Neuronal stem cell (in vitro differentiated cells): ENCODE data around the gene CLN6.

Experiments used
- DNase-seq: peaks from one replicate; pipeline ENCODE4 v3.0.0-alpha.2; 2013; ENCODE audit warnings: low spot score
- H2AFZ ChIP-seq: one replicate; pipeline ENCODE4 v1.6.1; 2013; ENCODE audit warnings: mild to moderate bottlenecking, low read length, inconsistent platforms
- H2AK5ac ChIP-seq: 2 replicates; pipeline ENCODE4 v1.6.1; 2013; ENCODE audit warnings: low read depth, mild to moderate bottlenecking, inconsistent platforms, low read length, moderate library complexity, mixed read lengths
- H2BK120ac ChIP-seq: 2 replicates; pipeline ENCODE4 v1.6.1; 2013; ENCODE audit warnings: low read depth, mild to moderate bottlenecking, inconsistent platforms, low read length, moderate library complexity, mixed read lengths
- H2BK12ac ChIP-seq: one replicate; pipeline ENCODE4 v1.6.1; 2013; ENCODE audit warnings: low read length, inconsistent platforms
- H2BK15ac ChIP-seq: 2 replicates; pipeline ENCODE4 v1.6.1; 2013; ENCODE audit warnings: mild to moderate bottlenecking, low read length, inconsistent platforms, mixed read lengths
- H2BK5ac ChIP-seq: one replicate; pipeline ENCODE4 v1.6.1; 2013; ENCODE audit warnings: inconsistent platforms, mild to moderate bottlenecking, low read length, moderate library complexity
- H3K14ac ChIP-seq: one replicate; pipeline ENCODE4 v1.6.1; 2013; ENCODE audit warnings: low read length, inconsistent platforms
- H3K18ac ChIP-seq: 2 replicates; pipeline ENCODE4 v1.6.1; 2013; ENCODE audit warnings: low read length, inconsistent platforms
- H3K23ac ChIP-seq: 2 replicates; pipeline ENCODE4 v1.6.1; 2013; ENCODE audit warnings: low read depth, mild to moderate bottlenecking, mixed read lengths, low read length, inconsistent platforms; ENCODE audit not compliant: poor library complexity
- H3K27ac ChIP-seq: replicated peaks from 3 replicates; pipeline ENCODE4 v1.5.1; 2013; ENCODE audit warnings: low read length, inconsistent platforms
- H3K27me3 ChIP-seq, 3 experiments: 2 replicates each; pipeline ENCODE4 v1.6.1; 2013; ENCODE audit warnings: low read length in 3 of 3, mild to moderate bottlenecking in 2 of 3, inconsistent platforms in 1 of 3, low read depth in 1 of 3, mixed read lengths in 1 of 3, moderate library complexity in 1 of 3; ENCODE audit not compliant: control insufficient read depth in 3 of 3, insufficient read depth in 3 of 3
- H3K36me3 ChIP-seq, 2 donors: replicated peaks in 1 of 2; 2 replicates each; pipeline ENCODE4 v1.6.1; 2013; ENCODE audit warnings: low read length in 2 of 2; ENCODE audit not compliant: control insufficient read depth in 2 of 2, insufficient read depth in 2 of 2
- H3K4ac ChIP-seq: 2 replicates; pipeline ENCODE4 v1.6.1; 2013; ENCODE audit warnings: inconsistent platforms, mild to moderate bottlenecking, low read length, moderate library complexity
- H3K4me1 ChIP-seq, 2 donors: 1 replicate in 1 of 2; 2 replicates in 1 of 2; pipeline ENCODE4 v1.6.1; 2013; ENCODE audit warnings: low read length in 2 of 2, low read depth in 1 of 2; ENCODE audit not compliant: control insufficient read depth in 2 of 2, insufficient read depth in 1 of 2
- H3K4me2 ChIP-seq: one replicate; pipeline ENCODE4 v1.6.1; 2013; ENCODE audit warnings: mild to moderate bottlenecking, low read length, inconsistent platforms; ENCODE audit not compliant: insufficient read depth, poor library complexity, severe bottlenecking
- H3K4me3 ChIP-seq, 2 donors: 2 replicates each; pipeline ENCODE4 v1.5.1; 2013; ENCODE audit warnings: low read length in 2 of 2, mild to moderate bottlenecking in 2 of 2, inconsistent platforms in 1 of 2, moderate library complexity in 1 of 2
- H3K79me1 ChIP-seq: one replicate; pipeline ENCODE4 v1.6.1; 2013; ENCODE audit warnings: low read depth, mild to moderate bottlenecking, inconsistent platforms, low read length, moderate library complexity
- H3K9ac ChIP-seq: one replicate; pipeline ENCODE4 v1.6.1; 2013; ENCODE audit warnings: mild to moderate bottlenecking, low read depth, low read length, inconsistent platforms; ENCODE audit not compliant: poor library complexity
- H3K9me3 ChIP-seq, 2 donors: replicated peaks in 1 of 2; 2 replicates each; pipeline versions ENCODE3 to v1.6.1; 2013; ENCODE audit warnings: low read length in 2 of 2, mild to moderate bottlenecking in 2 of 2, inconsistent platforms in 1 of 2, low read depth in 1 of 2, mixed read lengths in 1 of 2, moderate library complexity in 1 of 2; ENCODE audit not compliant: control insufficient read depth in 2 of 2, insufficient read depth in 1 of 2
- H4K8ac ChIP-seq: one replicate; pipeline ENCODE4 v1.6.1; 2013; ENCODE audit warnings: low read depth, mild to moderate bottlenecking, inconsistent platforms, low read length, moderate library complexity
- H4K91ac ChIP-seq: one replicate; pipeline ENCODE4 v1.6.1; 2013; ENCODE audit warnings: low read length, low read depth, mild to moderate bottlenecking, inconsistent platforms; ENCODE audit not compliant: poor library complexity
- WGBS, 2 donors: extraction: QIAGEN DNeasy Blood & Tissue Kit; methylation state at CpG; one replicate each; pipeline ENCODE4 v1.1.7; 2013; ENCODE audit warnings: missing lambda C conversion rate in 2 of 2, mixed read lengths in 1 of 2; ENCODE audit not compliant: insufficient read length in 2 of 2, insufficient replicate concordance in 1 of 2; ENCODE audit errors: extremely low coverage in 2 of 2; 5-methylcytosine and 5-hydroxymethylcytosine counted together

The CLN6 gene

DNA sequence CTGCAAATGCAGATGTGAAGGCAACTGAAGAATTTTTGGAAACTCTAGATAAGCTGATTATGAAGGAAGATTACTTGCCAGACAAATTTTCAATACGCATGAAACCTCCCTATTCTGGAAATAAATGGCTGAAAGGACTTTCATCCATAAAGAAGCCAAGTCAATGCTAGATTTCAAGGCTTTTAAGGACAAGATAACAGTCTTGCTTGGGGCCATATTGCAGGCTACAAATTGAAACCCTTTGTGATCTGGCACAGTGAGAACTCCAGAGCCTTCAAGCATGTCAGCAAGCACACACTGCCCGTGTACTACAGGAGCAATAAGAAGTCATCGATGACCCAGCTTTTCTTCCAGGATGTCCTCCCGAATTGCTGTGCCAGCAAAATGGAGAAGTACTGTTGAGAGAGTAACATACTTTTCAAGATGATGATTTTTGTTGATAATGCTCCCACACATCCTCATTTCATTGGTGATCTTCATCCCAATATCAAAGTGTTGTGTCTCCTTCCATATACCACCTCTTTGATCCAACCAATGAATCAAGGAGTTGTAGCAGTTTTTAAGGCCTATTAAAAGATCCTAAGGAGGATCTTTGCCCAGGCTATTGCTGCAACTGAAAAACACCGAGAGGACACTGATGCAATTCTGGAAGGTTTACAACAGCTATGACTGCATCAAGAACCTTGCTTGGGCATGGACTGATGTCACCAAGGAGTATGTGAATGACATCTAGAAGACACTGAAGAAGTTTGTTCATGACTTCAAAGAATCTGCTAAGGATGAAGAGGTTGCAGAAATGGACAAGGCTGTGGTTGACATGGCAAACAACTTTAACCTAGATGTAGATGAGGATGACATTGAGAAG, 44.7 kb downstream of the CLN6 start:
- Histone ChIP-seq H3K27ac (no peak overlapping the region), H4K8ac (no peak overlapping the region), H3K36me3 (peaks cover 23 to 98% of the 10 kb centered on the region in 2 donors)

GRCh38 chr15:68183616-68184315, 45.8 kb downstream of the CLN6 start:
- H3K9ac ChIP-seq: no peak overlapping the region
- no peak overlapping the region for H4K91ac ChIP-seq
- no peaks in the 10 kb centered on the region for H3K4me1 ChIP-seq
- peaks cover 23 to 95% of the 10 kb centered on the region in 2 donors for H3K36me3 ChIP-seq
- no peak overlapping the region for H2BK5ac ChIP-seq
- no peaks in the 10 kb centered on the region for H3K27me3 ChIP-seq
- no peaks in the 10 kb centered on the region for H3K79me1 ChIP-seq
- H3K27ac ChIP-seq: no peak overlapping the region
- H4K8ac ChIP-seq: no peak overlapping the region
- no peak overlapping the region for H2BK15ac ChIP-seq
- no peak overlapping the region for H3K4me3 ChIP-seq
- H2AFZ ChIP-seq: no peak overlapping the region
- no peak overlapping the region for H3K23ac ChIP-seq
- H3K18ac ChIP-seq: no peak overlapping the region
- H2AK5ac ChIP-seq: no peak overlapping the region
- no peak overlapping the region for H3K14ac ChIP-seq
- H3K9me3 ChIP-seq: no peaks in the 10 kb centered on the region
- H2BK12ac ChIP-seq: no peak overlapping the region
- no peak overlapping the region for H3K4ac ChIP-seq
- no peak for DNase-seq
- H2BK120ac ChIP-seq: no peak overlapping the region
- H3K4me2 ChIP-seq: no peak overlapping the region
- no CpG with 5 or more reads among the region's 5 CpGs for WGBS, 2 donors

More for the DNA sequence above, 44.7 kb downstream of the CLN6 start:
- Histone ChIP-seq H3K4me3 (no peak overlapping the region), H2BK5ac (no peak overlapping the region), H3K18ac (no peak overlapping the region), H3K9me3 (no peaks in the 10 kb centered on the region), H3K9ac (no peak overlapping the region), H3K23ac (no peak overlapping the region), H3K4me1 (no peaks in the 10 kb centered on the region), H2AK5ac (no peak overlapping the region), H3K27me3 (no peaks in the 10 kb centered on the region), H2BK15ac (no peak overlapping the region), H3K4me2 (no peak overlapping the region), H2AFZ (no peak overlapping the region), H3K4ac (no peak overlapping the region), H3K79me1 (no peaks in the 10 kb centered on the region), H2BK12ac (no peak overlapping the region), H4K91ac (no peak overlapping the region), H2BK120ac (no peak overlapping the region), H3K14ac (no peak overlapping the region)
- DNase-seq: no peak
- no CpG with 5 or more reads among the region's 5 CpGs for WGBS, 2 donors

DNA sequence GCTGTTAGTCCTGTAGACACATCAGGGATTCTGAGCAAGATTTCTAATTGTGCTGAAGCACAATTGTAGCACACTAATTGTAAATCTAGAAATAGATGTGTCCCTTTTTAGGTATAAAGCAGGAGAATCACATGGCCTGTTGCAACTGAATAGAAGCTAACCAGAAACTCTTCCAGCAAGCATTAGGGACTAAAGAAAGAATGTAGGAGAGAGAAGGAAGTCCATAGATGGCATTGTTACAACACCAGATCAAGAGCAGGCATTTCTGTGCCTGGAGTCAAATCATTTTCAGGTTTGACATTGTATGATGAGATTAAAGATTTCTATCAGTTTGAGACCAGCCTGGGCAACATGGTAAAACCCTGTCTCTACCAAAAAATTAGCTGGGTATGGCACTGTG, 51.8 kb downstream of the CLN6 start:
- Histone ChIP-seq H4K8ac (no peak overlapping the region), H3K14ac (no peak overlapping the region), H4K91ac (no peak overlapping the region), H3K4me3 (no peak overlapping the region), H2BK120ac (no peak overlapping the region), H2BK12ac (no peak overlapping the region), H3K79me1 (peaks cover 2% of the 10 kb centered on the region), H3K9ac (no peak overlapping the region), H3K4me1 (no peaks in the 10 kb centered on the region), H3K27ac (no peak overlapping the region), H3K4me2 (no peak overlapping the region), H3K4ac (no peak overlapping the region), H2AFZ (no peak overlapping the region), H2BK5ac (no peak overlapping the region), H3K18ac (no peak overlapping the region), H2BK15ac (no peak overlapping the region), H3K23ac (no peak overlapping the region), H2AK5ac (no peak overlapping the region), H3K9me3 (no peaks in the 10 kb centered on the region), H3K27me3 (no peaks in the 10 kb centered on the region), H3K36me3 (peaks cover 7 to 94% of the 10 kb centered on the region in 2 donors)
- no peak for DNase-seq

DNA sequence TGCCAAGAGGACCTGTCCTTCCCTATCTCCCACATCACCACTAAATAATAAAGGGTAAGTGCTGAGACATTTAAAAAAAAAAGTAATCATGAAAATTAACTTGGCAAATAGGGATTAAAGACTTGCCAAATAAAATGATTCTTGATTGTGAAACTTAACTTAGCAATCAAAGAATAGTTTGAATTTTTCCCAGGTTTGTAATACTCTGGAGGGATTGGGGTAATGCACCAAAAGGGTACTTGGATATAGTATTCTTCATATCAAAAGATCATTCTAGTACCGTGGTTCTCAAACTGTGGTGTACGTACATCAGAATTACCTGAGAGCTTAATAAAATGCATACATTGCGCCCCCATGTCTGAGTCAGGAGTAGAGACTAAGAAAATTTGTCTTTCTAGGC, 52.9 kb downstream of the CLN6 start:
- H3K4me3 ChIP-seq: no peak overlapping the region
- no peak overlapping the region for H4K91ac ChIP-seq
- no peaks in the 10 kb centered on the region for H3K4me1 ChIP-seq
- no peak overlapping the region for H3K18ac ChIP-seq
- no peak overlapping the region for H3K9ac ChIP-seq
- H3K36me3 ChIP-seq: peaks cover 8 to 88% of the 10 kb centered on the region in 2 donors
- no peak overlapping the region for H2BK5ac ChIP-seq
- no peak overlapping the region for H3K23ac ChIP-seq
- H4K8ac ChIP-seq: no peak overlapping the region
- H2BK12ac ChIP-seq: no peak overlapping the region
- no peaks in the 10 kb centered on the region for H3K9me3 ChIP-seq
- H2BK120ac ChIP-seq: no peak overlapping the region
- H3K4me2 ChIP-seq: no peak overlapping the region
- no CpG with 5 or more reads among the region's 3 CpGs for WGBS, 2 donors
- H3K79me1 ChIP-seq: peaks cover 2% of the 10 kb centered on the region
- H2BK15ac ChIP-seq: no peak overlapping the region
- H2AK5ac ChIP-seq: no peak overlapping the region
- H3K27me3 ChIP-seq: no peaks in the 10 kb centered on the region
- DNase-seq: no peak
- H2AFZ ChIP-seq: no peak overlapping the region
- no peak overlapping the region for H3K14ac ChIP-seq
- no peak overlapping the region for H3K27ac ChIP-seq
- no peak overlapping the region for H3K4ac ChIP-seq
